MM.1S (cell line): ENCODE measurements around the gene DCP1B.

Source experiments
- CTCF ChIP-seq: fragments of 300-600 bp; sonication (generic); IDR thresholded peaks from 2 replicates; pipeline ENCODE4 v1.5.1; 2016; ENCODE audit warnings: antibody characterized with exemption, low read length, mixed read lengths
- EZH2 ChIP-seq: fragments of 300-600 bp; sonication (generic); optimal IDR thresholded peaks from 2 replicates; pipeline ENCODE3; 2017; ENCODE audit warnings: low read depth, mild to moderate bottlenecking, antibody characterized with exemption, low read length, mixed read lengths

GRCh38 chr12:1906579-1906978 is 97.7 kb downstream of the DCP1B start:
- TF ChIP-seq CTCF (no peak), EZH2 (no peak)
